Measurements from ENCODE around the gene CCL19.

CCL19 gene

GRCh38 chr9:34656992-34657391 lies 34.1 kb downstream of the CCL19 start:
- no peak overlapping the region for H3K27ac ChIP-seq (ENCODE audit: low read length)
- DNase-seq, result no peak
- H3K9me3 ChIP-seq (ENCODE audit: insufficient read depth, low read length, severe bottlenecking), result no peaks in the 10 kb centered on the region
- H3K36me3 ChIP-seq (ENCODE audit: insufficient read depth, low read length), result no peaks in the 10 kb centered on the region
- H3K4me1 ChIP-seq (ENCODE audit: insufficient read depth, low read length), result no peaks in the 10 kb centered on the region
- no peaks in the 10 kb centered on the region for H3K27me3 ChIP-seq (ENCODE audit: insufficient read depth, low read length, poor library complexity)
- no peaks in the 10 kb centered on the region for H3K79me2 ChIP-seq (ENCODE audit: insufficient read depth, low read length)
- no peak overlapping the region for H2AFZ ChIP-seq (ENCODE audit: low read depth, low read length)
- TF ChIP-seq CTCF (IDR thresholded peaks at IDR 0.05; ENCODE audit: borderline replicate concordance, extremely low read depth, low read length, poor library complexity, severe bottlenecking), result no peak
- TF ChIP-seq EZH2 (IDR thresholded peaks at IDR 0.05; ENCODE audit: borderline replicate concordance, low read depth, low read length, severe bottlenecking), result no peak
- H4K20me1 ChIP-seq (ENCODE audit: insufficient read depth, low read length), result no peaks in the 10 kb centered on the region
- no peak for ATAC-seq (ENCODE audit: insufficient read depth, low read depth)
- no peak overlapping the region for H3K4me2 ChIP-seq (ENCODE audit: insufficient read depth, low read length)
- H3K4me3 ChIP-seq (ENCODE audit: low read depth in 1 of 2, low read length in 2 of 2), result no peak overlapping the region
- no peak overlapping the region for H3K9ac ChIP-seq (ENCODE audit: low read depth, low read length)

GRCh38 chr9:34655394-34655793 lies 35.7 kb downstream of the CCL19 start:
- Histone ChIP-seq H3K79me2 (ENCODE audit: insufficient read depth, low read length) (no peaks in the 10 kb centered on the region), H3K4me1 (ENCODE audit: insufficient read depth, low read length) (no peaks in the 10 kb centered on the region), H3K9ac (ENCODE audit: low read depth, low read length) (no peak overlapping the region), H3K4me3 (ENCODE audit: low read depth in 1 of 2, low read length in 2 of 2) (no peak overlapping the region), H3K27me3 (ENCODE audit: insufficient read depth, low read length, poor library complexity) (no peaks in the 10 kb centered on the region), H3K36me3 (ENCODE audit: insufficient read depth, low read length) (0 out of 2 replicates have a peak, but pooled peaks cover 2% of the 10 kb centered on the region), H3K27ac (ENCODE audit: low read length) (no peak overlapping the region), H2AFZ (ENCODE audit: low read depth, low read length) (no peak overlapping the region), H3K4me2 (ENCODE audit: insufficient read depth, low read length) (no peak overlapping the region), H3K9me3 (ENCODE audit: insufficient read depth, low read length, severe bottlenecking) (no peaks in the 10 kb centered on the region), H4K20me1 (ENCODE audit: insufficient read depth, low read length) (no peaks in the 10 kb centered on the region)
- TF ChIP-seq CTCF (IDR thresholded peaks at IDR 0.05; ENCODE audit: borderline replicate concordance, extremely low read depth, low read length, poor library complexity, severe bottlenecking) (no peak), EZH2 (IDR thresholded peaks at IDR 0.05; ENCODE audit: borderline replicate concordance, low read depth, low read length, severe bottlenecking) (no peak)
- DNase-seq (no peak), ATAC-seq (ENCODE audit: insufficient read depth, low read depth) (no peak)

GRCh38 chr9:34654323-34655051 lies 36.6 kb downstream of the CCL19 start:
- Histone ChIP-seq H3K79me2 (ENCODE audit: insufficient read depth, low read length) (no peaks in the 10 kb centered on the region), H3K27me3 (ENCODE audit: insufficient read depth, low read length, poor library complexity) (no peaks in the 10 kb centered on the region), H3K27ac (ENCODE audit: low read length) (no peak overlapping the region), H3K4me1 (ENCODE audit: insufficient read depth, low read length) (no peaks in the 10 kb centered on the region), H4K20me1 (ENCODE audit: insufficient read depth, low read length) (no peaks in the 10 kb centered on the region), H3K4me2 (ENCODE audit: insufficient read depth, low read length) (no peak overlapping the region), H2AFZ (ENCODE audit: low read depth, low read length) (no peak overlapping the region), H3K9me3 (ENCODE audit: insufficient read depth, low read length, severe bottlenecking) (no peaks in the 10 kb centered on the region), H3K36me3 (ENCODE audit: insufficient read depth, low read length) (peaks cover 9% of the 10 kb centered on the region), H3K9ac (ENCODE audit: low read depth, low read length) (no peak overlapping the region), H3K4me3 (ENCODE audit: low read depth in 1 of 2, low read length in 2 of 2) (no peak overlapping the region)
- no peak for ATAC-seq (ENCODE audit: insufficient read depth, low read depth)
- no peak for DNase-seq
- TF ChIP-seq CTCF (IDR thresholded peaks at IDR 0.05; ENCODE audit: borderline replicate concordance, extremely low read depth, low read length, poor library complexity, severe bottlenecking), result no peak
- no peak for TF ChIP-seq EZH2 (IDR thresholded peaks at IDR 0.05; ENCODE audit: borderline replicate concordance, low read depth, low read length, severe bottlenecking)
